ENCODE data around the gene RPS6KL1. TPM values are rescaled to one million over a fixed set of nuclear protein-coding genes. Genes with fewer than 3 reads are reported as not detected.

RPS6KL1 gene
- total RNA-seq, 1 experiment from 2014 or later = 16.4 TPM

DNA sequence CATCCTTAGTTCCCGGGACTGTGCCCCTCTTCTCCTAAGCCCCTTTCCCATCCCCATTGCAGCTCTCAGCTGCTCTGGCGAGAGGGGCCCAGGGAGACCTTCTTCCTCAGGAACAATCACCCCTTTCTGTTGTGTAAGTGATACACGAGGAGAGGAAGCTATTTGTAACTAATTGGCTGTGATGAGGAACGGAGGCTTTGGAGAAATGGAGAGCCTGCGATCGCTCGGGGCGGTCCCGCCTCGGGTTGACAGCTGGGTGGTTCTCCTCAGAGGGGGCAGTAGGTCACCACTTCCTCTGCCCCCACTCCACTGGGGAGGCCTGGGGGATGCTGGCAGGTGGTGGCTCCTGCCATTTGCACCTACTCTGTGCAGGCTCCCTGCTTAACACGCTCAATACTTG is 39.0 kb upstream of the RPS6KL1 start:
- BruUV-seq (replicated peaks) = no TSS peak
- Mint-ChIP-seq H3K27ac (ENCODE audit: unreplicated experiment) (no peak overlapping the region), H3K4me3 (ENCODE audit: low read depth, unreplicated experiment) (no peak overlapping the region), H3K27me3 (ENCODE audit: unreplicated experiment) (peaks cover 34% of the 10 kb centered on the region), H3K4me1 (ENCODE audit: low read depth, unreplicated experiment) (peaks cover 8% of the 10 kb centered on the region), H3K9me3 (ENCODE audit: low read depth, unreplicated experiment) (no peaks in the 10 kb centered on the region), H3K36me3 (ENCODE audit: insufficient read depth, unreplicated experiment) (no peaks in the 10 kb centered on the region)
- DNase-seq = no peak
- TF ChIP-seq, protein P1, sequence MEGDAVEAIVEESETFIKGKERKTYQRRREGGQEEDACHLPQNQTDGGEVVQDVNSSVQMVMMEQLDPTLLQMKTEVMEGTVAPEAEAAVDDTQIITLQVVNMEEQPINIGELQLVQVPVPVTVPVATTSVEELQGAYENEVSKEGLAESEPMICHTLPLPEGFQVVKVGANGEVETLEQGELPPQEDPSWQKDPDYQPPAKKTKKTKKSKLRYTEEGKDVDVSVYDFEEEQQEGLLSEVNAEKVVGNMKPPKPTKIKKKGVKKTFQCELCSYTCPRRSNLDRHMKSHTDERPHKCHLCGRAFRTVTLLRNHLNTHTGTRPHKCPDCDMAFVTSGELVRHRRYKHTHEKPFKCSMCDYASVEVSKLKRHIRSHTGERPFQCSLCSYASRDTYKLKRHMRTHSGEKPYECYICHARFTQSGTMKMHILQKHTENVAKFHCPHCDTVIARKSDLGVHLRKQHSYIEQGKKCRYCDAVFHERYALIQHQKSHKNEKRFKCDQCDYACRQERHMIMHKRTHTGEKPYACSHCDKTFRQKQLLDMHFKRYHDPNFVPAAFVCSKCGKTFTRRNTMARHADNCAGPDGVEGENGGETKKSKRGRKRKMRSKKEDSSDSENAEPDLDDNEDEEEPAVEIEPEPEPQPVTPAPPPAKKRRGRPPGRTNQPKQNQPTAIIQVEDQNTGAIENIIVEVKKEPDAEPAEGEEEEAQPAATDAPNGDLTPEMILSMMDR (IDR thresholded peaks at IDR 0.05; ENCODE audit: unreplicated experiment) = no peak
- CTCF ChIA-PET = no interaction called here
- intact Hi-C loops (cut with micrococcal nuclease; ENCODE audit: unreplicated experiment) = no loop called here

DNA sequence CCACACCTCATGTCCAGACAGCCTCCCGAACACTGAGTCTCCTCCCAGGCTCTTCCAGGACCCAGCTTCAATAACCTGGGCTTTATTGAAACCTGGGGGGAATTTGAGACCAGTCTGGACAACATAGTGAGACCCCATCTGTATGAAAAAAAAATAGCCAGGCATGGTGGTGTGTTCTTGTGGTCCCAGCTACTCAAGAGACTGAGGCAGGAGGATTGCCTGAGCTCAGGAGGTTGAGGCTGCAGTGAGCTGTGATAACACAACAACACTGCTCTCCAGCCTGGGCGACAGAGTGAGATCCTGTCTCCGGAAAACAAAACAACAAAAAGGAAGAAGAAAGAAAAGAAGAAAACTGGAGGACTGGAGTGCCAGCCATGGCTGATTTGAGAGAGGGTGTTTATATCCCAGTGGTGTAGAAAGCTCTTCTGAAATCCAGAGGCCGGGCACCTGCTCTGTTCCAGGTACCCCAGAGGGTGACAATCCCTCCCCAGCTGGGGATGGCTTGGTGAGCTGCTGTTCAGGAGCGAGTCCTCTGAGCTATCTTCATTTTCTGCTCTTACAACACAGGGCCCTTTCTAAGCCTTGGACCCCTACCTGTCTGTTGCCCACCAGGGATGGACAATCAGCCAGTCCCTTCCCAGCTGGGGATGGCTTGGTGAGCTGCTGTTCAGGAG is 38.3 kb upstream of the RPS6KL1 start:
- Mint-ChIP-seq H3K36me3 (ENCODE audit: insufficient read depth, unreplicated experiment) (peaks cover 3% of the 10 kb centered on the region), H3K4me1 (ENCODE audit: low read depth, unreplicated experiment) (peaks cover 8% of the 10 kb centered on the region), H3K27ac (ENCODE audit: unreplicated experiment) (no peak overlapping the region), H3K9me3 (ENCODE audit: low read depth, unreplicated experiment) (no peaks in the 10 kb centered on the region), H3K27me3 (ENCODE audit: unreplicated experiment) (peaks cover 41% of the 10 kb centered on the region), H3K4me3 (ENCODE audit: low read depth, unreplicated experiment) (no peak overlapping the region)
- CTCF ChIA-PET = interaction anchor here (0.7 kb wide), 1 partner anchor 103 kb away, joined by 3 read pairs; the partner anchor contains the start of gene ACYP1
- DNase-seq = no peak
- intact Hi-C loops (cut with micrococcal nuclease; ENCODE audit: unreplicated experiment) = no loop called here
- TF ChIP-seq, protein P1 (IDR thresholded peaks at IDR 0.05; ENCODE audit: unreplicated experiment) = no peak
- BruUV-seq (replicated peaks) = no TSS peak

DNA sequence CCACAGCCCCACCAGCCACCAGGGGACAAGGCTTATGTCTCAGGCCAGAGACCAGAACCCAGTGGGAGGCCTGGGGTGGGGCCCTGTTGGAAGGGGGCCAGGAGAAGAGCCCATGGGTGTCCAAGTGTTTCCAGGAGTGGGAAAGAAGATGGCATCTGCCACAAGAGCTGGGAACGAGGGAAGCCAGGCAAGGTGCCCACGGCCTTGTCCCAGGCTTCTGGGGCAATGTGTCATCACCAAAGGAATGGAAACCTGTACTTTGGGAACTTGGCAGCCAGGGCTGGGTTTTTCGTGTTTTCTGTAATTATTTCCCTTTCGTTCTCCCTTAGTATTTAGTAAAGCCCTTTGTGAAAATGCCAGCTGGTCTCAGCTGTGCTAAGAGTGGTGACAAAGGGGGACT is 37.7 kb upstream of the RPS6KL1 start:
- Mint-ChIP-seq H3K4me1 (ENCODE audit: low read depth, unreplicated experiment) (peaks cover 8% of the 10 kb centered on the region), H3K27ac (ENCODE audit: unreplicated experiment) (no peak overlapping the region), H3K9me3 (ENCODE audit: low read depth, unreplicated experiment) (no peaks in the 10 kb centered on the region), H3K36me3 (ENCODE audit: insufficient read depth, unreplicated experiment) (peaks cover 4% of the 10 kb centered on the region), H3K27me3 (ENCODE audit: unreplicated experiment) (peaks cover 46% of the 10 kb centered on the region), H3K4me3 (ENCODE audit: low read depth, unreplicated experiment) (no peak overlapping the region)
- TF ChIP-seq, protein P1 (IDR thresholded peaks at IDR 0.05; ENCODE audit: unreplicated experiment) = no peak
- intact Hi-C loops (cut with micrococcal nuclease; ENCODE audit: unreplicated experiment) = no loop called here
- DNase-seq = no peak
- CTCF ChIA-PET = no interaction called here
- BruUV-seq (replicated peaks) = no TSS peak

DNA sequence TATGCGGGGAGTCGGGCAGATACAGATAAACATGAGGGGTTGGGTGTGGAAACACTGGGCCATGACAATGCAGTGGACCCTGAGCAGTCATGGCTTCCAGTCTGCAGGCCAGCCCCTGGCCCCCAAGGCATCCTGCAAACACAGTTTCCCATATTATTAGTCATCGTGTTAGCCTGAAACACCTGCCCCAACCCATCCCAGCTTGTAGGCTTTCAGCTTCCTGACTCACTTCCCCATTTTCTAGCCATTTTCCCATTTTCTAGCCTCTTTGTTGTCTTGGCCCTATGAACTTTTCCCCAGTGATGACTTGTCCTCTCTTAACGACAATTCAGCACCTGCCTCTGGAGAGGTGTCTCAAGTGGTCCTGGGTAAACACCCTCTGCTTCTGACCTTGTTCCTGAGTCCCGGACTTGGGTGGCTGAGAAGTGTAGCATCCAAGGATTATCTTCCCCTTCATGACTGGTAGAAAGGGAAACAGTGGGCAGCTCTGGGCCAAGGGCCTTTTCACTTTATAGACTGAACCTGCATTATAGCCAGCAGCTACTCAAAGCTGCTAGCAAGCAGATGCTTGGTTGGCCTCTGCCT is 36.6 kb upstream of the RPS6KL1 start:
- no peak overlapping the region for H3K27ac Mint-ChIP-seq (ENCODE audit: unreplicated experiment)
- no peak overlapping the region for H3K4me3 Mint-ChIP-seq (ENCODE audit: low read depth, unreplicated experiment)
- BruUV-seq (replicated peaks) = no TSS peak
- H3K4me1 Mint-ChIP-seq (ENCODE audit: low read depth, unreplicated experiment) = peaks cover 8% of the 10 kb centered on the region
- CTCF ChIA-PET = no interaction called here
- no peak for DNase-seq
- intact Hi-C loops (cut with micrococcal nuclease; ENCODE audit: unreplicated experiment) = no loop called here
- H3K27me3 Mint-ChIP-seq (ENCODE audit: unreplicated experiment) = peaks cover 46% of the 10 kb centered on the region
- H3K36me3 Mint-ChIP-seq (ENCODE audit: insufficient read depth, unreplicated experiment) = peaks cover 4% of the 10 kb centered on the region
- TF ChIP-seq, protein P1 (IDR thresholded peaks at IDR 0.05; ENCODE audit: unreplicated experiment) = no peak
- no peaks in the 10 kb centered on the region for H3K9me3 Mint-ChIP-seq (ENCODE audit: low read depth, unreplicated experiment)

Data from Calu3 (cell line).